AG08396 (cell line): ENCODE results near the gene MAGEF1.
A peak's percentile ranks its signal among the peaks of the same experiment; 100 is the strongest.

Source experiments
- DNase-seq: peaks from one replicate; pipeline ENCODE4 v3.0.0; 2012; ENCODE audit warnings: low spot score, mixed read lengths

Gene MAGEF1, protein sequence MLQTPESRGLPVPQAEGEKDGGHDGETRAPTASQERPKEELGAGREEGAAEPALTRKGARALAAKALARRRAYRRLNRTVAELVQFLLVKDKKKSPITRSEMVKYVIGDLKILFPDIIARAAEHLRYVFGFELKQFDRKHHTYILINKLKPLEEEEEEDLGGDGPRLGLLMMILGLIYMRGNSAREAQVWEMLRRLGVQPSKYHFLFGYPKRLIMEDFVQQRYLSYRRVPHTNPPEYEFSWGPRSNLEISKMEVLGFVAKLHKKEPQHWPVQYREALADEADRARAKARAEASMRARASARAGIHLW

DNA sequence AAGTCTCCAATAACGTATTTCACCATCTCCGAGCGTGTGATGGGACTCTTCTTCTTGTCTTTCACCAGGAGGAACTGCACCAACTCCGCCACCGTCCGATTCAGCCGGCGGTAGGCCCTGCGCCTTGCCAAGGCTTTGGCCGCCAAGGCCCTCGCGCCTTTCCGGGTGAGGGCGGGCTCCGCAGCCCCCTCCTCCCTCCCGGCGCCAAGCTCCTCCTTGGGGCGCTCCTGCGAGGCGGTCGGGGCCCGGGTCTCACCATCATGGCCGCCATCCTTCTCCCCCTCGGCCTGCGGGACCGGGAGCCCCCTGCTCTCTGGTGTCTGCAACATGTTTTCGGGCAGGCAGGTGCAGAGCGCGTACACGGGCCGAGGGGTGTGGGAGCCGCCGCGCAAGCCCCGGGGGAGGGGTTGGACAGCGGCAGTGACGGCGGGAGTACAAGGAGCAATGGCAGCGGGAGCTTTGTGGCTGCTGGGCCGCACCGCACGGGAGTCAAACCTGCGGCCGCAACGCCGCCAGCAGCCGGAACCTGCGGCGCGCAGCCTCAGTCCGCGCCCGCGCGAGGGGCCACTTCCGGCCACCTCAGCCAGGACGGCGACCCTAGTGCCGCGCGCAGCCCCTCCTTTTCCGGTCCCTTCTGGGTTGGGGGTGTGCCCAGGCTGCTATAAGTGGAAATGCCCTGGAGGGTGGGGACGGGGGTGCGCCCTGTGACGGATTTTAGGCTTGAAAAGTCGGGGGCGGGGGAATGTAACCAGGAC, at the start of gene MAGEF1:
Gene MAGEF1, minus strand, starts transcription at position 572 of the 755 bp plus-strand sequence. Its CDS starts 243 bp downstream, at position 329.
- peak; percentile 89 for DNase-seq

DNA sequence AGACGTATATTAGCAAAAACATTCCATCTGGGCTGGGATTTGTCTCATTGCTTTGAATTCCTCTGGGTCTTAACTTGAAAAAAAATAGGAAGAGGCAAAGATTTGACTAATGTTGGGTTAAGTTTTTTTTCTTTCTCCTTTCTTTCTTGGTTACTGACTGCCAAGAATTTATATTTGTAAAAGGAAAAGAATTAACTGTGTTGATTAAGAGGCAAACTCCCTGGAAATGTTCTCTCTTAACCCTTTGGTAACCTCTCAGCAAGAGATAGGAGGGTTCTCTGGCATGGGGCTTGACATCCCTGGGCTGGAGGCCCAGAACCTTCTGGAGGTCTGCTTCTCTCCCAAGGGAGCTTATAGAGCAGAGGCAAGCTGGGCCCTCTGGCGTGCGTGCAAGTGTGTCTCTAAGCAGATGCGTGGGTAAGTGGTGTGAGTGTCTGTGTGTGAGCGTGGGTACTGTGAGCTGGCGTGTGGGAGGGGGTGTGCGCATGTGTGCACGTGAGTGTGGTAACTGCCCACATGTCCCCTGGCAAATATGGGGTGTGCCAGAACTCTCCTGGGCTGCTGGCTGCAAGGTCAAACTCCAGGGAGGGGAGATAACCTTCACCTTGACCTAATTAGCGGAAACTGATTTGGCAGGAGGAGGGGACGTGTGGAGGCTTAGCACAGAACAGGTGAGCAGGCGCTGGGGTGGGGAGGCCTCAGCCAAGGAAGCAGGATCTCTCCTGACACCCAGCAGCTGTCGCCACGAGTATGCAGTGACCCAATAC, 49.4 kb upstream of the MAGEF1 start:
- DNase-seq, result no peak

DNA sequence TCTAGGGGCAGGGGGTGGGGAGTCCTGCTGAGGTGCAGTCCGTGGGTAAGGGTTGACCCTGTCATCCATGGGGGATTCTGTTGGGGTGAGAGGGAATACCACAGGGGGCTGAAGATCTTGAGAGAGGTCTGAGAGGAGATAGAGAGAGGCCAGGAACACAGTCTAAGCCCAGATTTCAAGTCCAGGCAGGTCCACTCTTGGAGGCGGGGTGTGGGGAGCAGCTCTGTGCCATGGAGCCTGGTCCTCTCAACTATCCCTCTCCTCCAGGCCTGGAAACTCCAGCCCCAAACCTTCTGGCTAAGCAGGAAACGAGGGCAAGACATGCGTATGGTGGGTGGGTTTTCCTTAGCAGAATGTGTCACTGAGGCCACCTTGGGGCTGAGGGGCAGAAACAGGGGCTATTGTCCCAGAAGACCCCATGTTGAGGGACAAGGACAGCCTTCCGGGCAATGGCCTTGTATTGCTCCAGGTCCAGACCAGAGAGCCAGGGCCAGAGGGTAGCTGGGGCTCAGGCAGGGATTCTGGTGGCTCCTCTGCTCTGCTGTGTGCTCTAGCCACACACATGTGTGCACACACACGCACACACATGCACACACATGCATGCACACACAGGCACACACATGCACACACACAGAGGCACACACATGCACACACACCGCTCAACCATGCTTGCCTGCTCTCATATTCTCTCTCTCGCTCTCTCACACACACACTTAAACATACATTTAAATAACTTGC, 48.6 kb upstream of the MAGEF1 start:
- DNase-seq, result no peak

DNA sequence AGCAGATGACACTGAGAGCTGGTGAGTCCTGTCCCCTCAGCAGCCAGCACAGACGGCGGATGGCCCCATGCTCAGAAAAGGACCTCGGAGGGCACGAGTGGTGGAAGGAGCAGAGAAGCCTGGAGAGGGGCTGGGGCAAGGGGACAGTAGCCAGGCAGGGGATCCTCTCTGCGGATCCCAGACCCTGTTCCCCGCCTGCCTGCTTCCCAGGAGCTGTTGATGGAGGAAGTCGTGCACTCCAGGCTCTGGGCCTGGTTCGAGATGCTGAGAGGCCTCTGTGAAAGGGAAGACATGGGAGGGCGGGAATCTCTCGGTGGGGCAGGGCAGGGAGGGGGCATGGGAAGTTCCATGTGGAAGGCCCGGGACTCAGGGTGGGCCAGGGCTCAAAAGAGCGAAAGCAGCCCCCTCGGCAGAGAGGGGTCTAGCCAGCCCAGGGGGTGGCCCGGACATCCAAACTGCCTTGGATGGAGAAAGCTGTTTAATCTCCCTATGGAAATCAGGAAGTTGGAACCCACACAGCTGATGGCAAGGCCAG, 47.9 kb upstream of the MAGEF1 start:
- DNase-seq, result no peak

DNA sequence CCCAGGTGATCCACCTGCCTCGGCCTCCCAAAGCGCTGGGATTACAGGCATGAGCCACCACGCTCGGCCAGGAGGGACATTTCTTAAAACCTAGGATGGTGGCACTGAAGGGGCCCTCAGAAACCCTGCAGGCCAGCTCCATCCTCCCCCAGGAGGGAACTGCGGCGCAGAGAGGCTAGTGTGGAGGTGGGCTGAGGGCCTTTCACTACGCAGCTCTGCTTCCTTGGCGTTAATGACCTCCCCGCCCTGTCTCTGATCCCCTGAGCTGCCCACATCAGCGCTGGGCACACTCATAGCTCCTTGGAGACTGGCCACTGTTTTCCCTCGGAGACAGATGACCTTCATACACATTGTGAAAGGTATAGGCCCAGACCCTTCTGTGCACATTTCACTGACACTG, 46.2 kb upstream of the MAGEF1 start:
- DNase-seq, result no peak

DNA sequence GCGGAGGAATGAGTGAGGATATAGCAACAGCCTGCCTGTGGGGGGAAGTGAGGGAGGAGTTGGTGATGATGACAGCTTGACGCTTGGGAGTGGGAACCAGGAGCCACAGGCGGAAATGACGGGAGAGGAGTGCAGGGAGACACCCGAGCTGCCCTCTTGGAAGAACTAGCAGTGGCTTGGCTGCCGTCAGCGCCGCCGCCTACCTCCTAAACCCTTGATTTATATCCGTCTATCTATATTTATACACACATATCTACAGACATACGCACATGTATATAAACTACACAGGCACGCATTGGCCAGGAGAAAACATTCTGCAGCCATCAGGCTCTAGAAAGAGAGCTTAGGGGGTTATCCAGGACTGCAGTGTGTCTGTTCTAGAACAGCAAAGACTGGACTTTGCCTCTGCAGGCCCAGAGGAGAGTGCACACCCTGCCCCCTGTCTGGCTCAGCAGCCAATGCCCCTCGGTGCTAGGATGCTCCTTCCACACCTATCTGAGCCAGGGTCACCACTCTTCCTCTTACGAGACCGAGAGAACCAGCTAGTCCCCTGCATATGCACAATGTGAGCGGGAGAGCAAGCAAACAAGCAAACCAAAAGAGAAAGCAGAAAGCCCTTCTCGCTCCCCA, 45.3 kb upstream of the MAGEF1 start:
- peak; percentile 84 for DNase-seq

DNA sequence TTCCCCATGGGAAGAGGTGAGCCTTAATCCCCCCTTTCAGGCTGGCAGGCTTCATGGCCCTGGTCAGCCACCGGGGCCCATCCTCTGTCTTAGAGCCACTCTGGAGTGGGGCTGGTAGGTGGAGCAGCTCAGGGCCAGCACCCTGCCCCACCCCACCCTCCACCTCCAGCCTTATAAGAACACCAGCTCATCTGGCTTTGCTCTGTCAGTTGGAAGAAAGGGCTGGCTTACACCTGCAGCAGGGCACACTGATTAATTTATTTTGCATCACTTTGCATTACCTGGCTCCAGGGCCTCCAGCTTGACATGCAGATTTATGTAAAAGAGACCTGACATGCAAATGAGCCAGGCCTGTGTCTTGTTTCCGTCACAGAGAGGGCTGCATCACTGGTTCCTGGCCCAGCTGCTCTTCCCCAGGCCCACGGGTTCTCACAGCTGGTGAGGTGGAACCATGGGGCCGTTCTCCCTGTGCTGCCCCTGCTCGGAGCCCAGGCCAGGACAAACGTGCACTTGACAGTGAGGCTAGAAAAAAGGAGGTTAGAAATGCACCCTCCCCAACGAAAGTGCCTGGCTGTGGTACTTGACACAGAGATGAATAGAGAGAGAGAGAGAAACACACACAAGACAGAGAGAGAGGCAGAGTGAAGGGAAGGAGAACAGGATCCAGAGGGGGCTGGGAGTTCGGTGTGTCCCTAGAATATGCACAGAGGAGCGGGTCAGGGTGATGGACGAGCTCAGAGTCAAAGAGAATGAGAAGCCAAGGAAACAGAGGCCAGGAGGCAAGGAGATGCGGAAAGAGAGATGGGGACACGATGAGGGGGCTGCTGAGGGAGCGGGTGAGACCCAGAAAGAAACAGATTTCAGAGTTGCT, 44.5 kb upstream of the MAGEF1 start:
- no peak for DNase-seq

DNA sequence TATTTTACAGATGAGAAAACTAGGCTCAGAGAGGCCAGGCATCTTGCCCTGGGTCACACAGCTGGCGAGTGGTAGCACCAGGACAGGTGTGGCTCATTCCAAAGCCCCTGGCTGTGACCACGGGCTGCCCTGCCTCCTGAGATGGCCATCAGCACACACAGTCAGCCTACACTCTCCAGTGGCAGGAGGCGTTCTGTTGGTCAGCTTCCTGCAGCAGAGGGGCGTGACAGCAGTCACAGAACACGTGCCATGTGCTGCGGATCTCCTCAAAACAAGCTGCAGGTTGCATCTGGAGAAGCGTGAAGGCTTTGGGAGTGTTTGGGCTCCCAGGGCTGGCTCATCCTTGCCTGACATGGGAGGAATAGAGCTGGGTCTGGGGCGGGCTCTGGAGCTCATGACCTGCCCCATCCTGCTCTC, 43.5 kb upstream of the MAGEF1 start:
- DNase-seq, result no peak

DNA sequence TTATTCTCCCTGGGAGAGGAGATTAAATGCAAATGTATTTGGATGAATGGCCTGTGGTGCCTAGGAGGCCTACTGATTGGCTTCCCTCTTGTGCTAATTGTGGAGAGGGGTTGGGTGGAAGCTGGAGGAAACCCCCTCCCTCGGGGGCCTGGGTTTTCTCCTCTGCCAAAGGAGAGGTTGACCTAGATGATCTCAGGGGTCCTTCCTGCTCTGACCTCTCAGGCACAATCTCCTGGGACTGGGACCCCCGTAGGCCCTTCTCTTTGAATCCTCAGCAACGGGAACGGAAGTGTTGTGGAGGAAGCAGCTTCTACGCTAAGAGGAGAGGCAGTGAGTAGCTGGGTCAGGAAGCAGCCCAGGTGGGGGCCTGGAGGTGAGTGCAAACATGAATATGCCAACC, 40.5 kb upstream of the MAGEF1 start:
- no peak for DNase-seq

DNA sequence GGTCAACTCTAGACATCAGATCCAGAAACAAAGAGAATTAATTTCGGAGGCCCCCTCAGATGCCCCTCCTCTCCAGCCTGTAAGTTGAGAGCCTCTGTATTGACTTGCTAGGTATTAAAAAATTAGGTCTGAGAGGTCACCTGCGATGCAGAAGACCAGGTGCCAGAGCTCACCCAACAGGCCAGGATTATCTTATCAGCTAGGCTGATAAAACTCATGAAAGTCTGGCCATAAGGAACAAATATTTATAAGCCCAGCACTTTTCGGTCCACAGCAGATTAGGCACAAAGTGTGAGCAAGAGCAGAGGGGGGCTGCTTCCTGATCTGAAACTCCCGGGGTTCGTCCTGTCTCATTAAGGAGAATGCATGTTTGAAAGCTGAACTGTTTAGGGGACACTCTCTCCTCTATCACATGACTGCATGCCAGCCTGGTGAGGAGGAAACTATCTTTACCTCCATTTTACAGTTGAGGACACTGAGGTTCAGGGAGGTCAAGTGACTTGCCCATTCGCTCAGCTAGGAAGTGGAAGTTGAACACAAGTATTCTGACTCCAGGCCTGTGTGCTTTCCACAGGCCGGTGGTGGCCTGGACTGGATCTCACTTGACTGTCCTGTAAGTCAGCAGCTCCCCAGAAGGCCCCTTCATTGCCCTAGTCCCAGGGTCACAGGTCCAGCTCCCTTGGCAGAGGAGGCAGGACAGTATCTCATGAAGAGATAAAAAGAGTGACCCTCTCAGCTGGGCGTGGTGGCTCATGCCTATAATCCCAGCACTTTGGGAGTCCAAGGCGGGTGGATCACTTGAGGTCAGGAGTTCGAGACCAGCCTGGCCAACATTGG, 39.6 kb upstream of the MAGEF1 start:
- DNase-seq, result no peak

DNA sequence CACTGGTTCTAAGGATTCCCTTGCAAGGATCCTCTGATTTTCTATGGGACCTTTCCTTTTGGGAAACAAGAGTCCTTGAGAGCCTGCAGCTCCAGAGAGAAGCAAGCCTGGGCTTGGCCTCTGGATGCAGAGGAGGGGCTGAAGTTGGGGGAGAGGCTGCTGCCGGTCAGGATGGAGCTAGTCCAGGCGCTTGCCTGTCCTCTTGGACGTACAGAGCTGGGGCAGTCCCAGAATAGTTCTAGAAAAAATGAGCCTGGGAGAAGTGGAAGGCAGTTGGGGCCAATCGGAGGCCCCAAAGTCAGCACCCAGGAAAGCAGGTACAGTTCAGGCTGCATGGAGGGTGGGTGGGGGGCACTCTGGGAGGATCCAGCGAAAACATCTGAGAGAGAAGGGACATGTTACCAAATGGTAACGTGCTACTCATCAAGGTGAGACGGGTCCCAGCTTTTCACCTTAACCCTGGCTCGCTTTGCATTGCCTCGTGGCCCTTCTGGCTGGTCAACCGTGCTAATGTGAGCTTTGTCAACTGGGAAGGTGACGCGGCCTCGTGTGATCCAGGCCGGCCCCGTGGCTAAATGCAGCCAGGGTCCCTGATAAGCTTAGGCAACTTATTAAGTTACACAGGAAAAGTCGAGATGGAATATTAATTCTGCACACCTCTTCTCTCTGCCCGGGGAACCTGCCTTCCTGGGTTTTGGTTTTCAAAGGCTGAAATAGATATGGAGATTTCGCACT, 38.7 kb upstream of the MAGEF1 start:
- no peak for DNase-seq

DNA sequence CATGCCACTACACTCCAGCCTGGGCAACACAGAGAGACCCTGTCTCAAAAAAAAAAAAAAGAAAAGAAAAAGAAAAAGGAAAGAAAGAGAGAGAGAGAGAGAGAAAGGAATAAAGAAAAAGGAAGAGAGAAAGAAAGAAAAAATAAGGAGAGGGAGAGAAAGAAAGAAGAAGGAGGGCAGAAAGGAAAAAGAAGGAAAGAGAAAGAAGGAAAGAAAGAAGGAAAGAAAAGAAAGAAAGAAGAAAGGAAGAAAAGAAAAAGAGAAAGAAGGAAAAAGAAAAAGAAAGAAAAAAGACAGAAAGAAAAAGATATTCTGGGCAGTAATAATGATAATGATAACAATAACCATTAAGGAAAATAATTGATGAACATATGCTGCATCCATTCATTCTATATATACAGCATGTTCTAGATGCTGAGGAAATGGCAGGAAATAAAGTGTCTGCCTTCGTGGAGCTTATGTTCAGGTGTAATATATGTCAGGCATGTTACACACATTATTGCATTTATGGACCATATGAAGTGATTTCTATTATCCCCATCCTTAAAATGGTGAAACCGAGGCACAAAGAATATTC, 37.4 kb upstream of the MAGEF1 start:
- no peak for DNase-seq

DNA sequence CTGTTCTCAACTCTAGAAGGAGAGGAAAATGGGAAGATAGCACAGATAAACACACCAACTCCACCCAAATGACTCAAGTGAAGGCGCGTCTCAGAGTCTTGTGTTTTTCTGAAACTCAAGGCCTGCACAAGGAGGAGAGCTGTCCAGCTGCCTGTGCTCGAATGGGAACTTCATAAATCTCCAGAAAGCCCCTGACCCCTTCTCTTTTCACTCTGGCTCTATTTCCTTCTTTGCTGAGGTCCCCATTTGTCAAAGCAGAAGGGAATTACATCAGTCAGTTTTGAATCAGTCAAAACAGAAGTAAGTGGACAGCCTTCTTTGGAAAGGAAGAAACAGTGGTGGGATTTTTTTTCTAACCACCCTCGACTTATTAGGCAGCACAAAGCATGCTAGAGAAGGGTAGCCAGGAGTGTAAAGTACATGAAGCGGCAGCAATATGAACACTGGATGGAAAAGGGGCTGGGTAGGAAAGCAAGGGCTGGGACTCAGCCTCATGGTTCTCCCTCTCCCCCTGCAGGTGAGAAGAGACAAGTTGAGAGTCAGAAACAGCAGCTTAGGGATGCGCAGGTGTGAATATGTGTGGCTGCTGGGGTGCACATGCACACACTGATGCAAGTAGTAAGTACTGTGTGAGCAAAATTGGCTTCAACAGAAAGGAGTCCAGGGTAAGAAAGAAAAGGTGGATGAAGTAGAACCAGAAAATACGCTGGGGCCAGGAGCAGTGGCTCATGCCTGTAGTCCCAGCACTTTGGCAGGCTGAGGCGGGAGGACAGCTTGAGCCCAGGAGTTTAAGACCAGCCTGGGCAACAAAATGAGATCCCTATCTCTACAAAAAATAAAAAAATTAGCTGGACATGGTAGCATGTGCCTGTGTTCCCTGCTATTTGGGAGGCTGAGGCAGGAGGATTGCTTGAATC, 36.6 kb upstream of the MAGEF1 start:
- no peak for DNase-seq

DNA sequence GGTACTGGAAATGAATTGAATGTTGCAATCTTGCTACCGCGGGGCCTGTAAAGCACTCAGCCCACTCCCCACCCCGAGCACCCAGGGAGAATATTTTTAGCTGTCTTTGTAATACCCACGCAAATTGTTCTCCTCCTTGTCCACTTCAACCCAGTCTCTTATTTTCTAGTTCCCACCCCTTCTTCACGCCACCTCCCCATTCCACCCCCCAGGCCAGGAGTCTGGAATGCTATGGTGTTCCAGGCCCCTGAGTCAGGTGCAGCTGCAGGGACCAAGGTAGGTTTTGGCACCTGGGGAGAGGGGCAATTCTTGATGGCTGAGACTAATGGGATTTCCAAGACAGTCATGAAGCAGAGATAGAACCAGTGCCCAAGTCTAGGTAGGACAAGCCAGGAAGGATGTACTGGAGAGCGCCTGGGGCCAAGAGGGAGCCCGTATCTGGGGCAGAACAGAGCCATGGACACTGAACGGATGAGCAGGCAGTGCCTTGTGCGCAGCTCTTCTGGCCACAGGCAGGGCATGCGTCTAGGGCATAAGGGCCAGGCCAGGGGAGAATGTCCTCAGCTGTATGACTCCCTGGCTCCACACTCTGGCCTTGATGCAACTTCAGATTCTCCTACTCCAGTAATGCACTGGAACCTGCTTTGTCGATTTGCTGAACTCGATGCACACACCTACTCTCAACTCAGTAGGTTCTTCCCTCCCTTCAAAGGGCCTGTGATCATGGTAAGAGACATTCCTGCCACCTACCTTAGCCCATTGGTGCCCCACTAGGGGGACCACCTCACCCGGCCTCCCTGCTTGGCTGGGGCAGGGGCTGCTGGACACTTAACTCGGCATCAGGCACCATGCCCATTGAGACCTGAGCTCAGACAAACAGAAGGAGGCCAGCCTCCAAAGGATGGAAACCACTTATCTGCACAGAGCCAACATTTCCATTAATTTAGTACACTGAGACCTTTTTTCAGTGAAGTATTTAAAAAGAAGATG, 34.6 kb upstream of the MAGEF1 start:
- DNase-seq, result no peak

DNA sequence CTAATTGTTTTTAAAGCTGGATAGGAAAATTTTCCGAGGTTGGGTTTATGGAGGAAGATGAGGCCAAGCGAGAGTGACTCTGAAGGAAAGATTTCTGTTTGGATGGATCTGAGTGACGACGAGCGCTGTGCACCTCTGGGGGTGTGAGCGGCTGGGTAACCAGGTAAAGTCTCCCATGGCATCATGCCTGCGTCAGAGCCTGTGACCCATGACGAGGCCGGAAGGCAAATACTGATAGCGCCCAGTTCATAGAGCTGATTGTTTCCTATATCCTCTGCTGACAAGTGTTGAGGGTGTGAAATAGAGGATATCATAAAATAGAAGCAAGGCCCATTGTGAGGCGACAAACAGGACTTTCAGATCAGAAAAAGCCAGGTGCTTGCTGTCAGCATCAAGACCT, 33.7 kb upstream of the MAGEF1 start:
- no peak for DNase-seq

DNA sequence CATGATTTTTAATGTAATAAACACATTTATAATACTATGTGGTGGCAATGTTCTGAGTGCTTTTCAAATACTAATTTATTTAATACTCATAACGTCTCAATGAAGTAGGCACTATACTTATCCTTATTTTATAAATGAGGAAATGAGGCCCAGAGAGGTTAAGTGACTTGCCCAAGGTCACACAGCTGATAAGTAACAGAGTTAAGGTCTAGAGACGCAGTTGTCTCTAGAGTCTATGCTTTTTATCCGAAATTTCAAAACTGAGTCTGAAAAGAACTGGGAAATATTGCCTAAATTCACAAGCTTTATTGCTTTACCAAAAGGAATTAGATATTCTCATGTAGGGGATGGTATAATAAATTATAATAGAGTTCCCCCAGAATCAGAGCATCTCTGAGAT, 31.4 kb upstream of the MAGEF1 start:
- no peak for DNase-seq
